GM15510 (cell line): ENCODE measurements around the gene SYNRG.

Experiments used
- POLR2A ChIP-seq: IDR thresholded peaks from 3 replicates; pipeline ENCODE4 v1.6.1; 2011; ENCODE audit warnings: borderline replicate concordance; ENCODE audit not compliant: insufficient read length; ENCODE audit errors: extremely low read depth

SYNRG gene

DNA sequence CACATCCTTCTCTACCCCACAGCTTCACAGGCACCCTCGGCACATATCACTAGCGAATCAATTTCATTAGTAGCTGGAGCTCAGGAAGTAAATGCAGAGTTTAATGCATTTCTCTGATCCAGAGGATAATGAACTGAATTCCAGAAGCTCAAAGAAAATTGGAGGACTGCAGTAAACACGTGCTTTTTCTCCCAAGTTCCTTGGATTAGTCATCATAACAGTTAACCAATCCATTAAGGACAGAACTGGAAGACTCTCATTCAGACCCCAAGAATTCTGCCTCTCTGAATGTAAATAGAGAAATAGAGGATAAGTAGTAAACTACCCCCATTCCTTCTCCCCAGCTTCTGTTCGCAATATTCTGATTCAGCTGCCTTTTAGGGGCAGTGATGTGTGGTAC lies 78.8 kb downstream of the SYNRG start:
- no peak for TF ChIP-seq POLR2A

DNA sequence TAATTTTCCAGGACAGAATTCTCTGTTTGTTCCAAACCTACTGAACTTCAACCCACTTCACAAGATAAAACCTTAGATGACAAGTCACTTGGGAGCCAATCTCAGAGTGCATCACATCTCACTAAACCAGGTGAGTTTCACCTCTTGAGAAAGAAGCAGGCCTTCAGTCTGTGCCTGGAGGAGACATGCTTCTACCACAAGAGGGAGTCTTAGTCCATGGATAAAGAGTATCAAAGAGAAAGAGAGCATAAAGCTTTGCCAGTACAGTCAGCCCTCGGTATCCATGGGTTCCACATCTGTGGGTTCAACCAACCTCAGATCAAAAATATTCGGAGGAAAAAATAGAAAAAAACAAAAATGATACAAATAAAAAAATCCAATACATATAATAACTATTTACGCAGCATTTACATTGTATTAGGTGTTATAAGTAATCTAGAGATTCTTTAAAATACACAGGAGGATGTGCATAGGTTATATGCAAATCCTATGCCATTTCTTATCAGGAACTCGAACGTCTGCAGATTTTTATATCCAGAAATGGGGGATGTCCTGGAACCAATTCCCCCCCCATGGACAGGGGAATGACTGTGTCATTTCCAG lies 81.9 kb downstream of the SYNRG start:
- TF ChIP-seq POLR2A, result no peak

DNA sequence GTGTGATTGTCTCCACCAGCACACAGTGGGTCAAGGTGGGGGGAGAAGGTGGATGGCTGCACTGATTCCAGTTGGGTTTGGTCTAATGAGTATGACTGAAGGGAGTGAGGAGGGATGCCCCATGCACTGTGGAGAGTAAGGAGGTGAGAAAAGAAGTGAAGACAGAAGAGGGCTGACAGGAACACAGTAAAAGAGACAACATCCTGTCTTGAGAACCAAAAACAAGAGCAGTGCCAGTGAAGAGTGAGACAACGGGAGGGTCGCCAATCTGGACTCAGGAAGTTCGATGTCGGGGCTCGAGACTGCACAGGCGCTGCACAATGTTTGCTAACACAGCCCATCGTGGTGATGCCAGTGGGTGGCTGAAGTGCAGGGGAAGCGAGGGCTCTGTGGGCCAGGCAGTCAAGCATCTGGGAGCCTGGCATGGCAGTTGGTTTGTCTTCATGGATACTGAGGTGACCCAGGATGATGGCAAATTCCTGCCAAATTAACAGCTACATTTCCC lies 85.5 kb downstream of the SYNRG start:
- TF ChIP-seq POLR2A, result no peak

DNA sequence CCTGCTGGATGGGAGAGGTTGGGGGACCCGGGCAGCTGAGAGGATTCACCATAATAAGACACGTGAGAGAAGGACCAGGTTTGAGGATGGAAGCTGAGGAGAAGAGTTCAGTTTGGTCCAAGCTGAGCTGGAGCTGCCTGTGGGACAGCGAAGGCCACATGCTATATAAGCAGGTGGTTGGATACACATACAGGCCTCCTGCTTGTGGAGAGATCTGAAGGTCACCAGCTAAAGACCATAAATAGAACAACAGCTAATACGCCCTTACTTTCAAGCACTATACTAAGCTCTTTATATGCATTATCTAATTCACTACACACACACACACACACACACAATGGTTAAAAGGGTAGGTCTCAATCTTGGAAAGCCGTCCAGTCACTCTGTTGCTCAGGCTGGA lies 87.4 kb downstream of the SYNRG start:
- no peak for TF ChIP-seq POLR2A

DNA sequence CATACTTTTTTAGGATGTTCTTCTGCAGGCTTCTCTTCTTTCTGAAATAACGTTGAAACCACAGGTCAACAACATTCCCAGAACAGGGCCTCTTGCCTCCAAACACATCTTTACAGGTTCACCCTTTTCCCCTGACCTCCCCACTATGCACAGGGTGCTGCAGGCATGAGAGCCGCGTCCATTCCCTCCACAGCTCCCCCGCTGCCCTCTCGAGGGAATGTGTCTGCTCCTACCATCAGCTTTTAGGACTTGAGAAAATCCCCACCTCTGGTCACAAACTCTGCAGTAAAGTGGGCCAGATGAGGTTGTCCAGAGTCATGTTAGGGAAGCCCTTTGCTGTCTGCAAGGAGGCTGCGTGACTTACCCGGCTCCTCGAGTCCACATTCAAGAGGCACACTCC lies 89.0 kb downstream of the SYNRG start:
- no peak for TF ChIP-seq POLR2A

DNA sequence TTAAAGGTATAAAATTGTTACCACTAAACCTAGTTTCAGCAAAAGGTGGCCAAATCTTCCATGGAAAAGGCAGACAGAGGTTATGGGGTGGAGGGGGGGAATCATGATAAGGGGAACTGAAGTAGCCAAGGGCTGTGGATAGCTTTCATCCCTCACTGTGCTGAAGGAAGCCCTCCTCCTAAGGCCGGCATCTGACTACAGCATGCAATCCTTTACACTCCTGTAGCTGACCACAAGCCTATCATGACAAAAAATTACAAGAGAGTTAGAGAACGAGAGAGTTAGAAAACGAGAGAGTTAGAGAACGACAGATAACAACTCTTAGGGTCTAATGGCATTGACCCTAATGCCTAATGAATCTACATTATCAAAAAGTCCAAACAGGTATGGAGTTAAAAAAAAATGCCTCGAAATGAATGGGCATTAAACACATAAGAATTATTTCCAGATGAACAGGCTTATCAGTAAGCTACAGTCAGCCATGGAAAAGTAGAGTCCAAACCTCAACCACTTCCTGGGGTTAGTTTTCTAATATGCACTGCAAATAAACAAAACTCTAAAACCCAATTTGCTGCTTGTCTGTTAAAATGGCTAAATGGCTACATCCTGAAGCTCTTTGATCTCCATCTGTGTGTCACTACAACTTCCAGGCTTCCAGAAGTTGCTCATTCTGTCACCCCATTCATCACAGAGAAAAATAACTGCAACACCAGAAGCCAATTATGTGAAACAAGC lies 89.8 kb downstream of the SYNRG start:
- TF ChIP-seq POLR2A, result no peak

DNA sequence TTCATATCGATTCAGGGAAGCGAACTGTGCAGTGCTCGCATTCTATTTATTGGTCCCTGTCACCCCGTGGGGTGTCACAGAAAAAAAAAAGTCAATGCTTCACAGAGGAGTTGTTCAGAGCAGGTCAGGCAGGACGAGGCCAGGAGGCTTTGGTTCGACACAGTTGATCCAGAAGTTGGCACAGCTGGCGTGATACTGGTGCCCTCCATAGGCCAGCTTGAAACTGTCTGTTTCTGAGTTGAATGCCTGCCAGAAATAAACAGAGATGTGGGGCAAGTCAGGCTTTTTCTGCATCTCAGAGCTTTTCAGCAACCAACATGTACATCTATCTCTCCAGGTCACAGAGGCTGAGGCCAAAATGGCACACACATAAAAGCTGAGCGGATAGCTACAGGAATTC lies 90.4 kb downstream of the SYNRG start:
- no peak for TF ChIP-seq POLR2A

DNA sequence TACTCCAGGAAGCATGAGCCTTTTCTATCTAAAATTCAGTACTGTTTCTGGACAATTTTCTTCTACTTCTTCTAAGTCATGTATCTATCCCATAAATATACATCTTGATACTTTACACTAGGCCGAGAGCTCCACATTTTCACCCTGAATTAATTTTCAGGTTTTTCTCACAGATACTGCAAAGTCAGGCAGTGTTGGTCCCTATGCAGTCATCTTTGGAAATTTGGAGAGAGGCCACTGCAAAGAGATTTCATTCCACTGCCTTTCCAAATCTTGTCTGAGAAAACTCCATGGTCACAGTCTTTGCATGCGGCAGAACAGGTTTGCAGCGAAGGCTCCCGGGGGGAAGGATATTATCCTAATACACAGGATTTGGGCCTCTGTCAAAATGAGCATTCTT lies 91.3 kb downstream of the SYNRG start:
- TF ChIP-seq POLR2A, result no peak

DNA sequence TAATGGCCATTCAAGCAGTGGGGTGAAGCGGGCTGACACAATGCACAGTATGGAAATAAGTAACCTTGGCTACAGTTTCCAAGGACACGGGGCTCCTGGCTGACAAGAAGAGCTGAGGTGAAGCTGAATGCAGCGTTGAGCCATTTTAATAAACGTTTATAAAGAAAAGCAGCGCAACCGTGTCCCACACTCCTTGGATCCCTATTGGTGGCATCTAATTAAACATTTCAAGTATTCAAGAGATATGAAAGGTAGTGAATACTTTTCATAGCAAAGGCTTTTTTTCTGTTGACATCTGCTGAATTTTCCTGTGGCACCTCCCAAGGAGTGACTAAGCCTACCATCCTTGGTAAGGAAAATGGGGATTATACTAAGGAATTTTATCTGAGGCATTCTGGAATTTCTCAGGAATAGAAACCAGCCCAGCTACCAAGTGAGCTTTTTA lies 93.1 kb downstream of the SYNRG start:
- no peak for TF ChIP-seq POLR2A

DNA sequence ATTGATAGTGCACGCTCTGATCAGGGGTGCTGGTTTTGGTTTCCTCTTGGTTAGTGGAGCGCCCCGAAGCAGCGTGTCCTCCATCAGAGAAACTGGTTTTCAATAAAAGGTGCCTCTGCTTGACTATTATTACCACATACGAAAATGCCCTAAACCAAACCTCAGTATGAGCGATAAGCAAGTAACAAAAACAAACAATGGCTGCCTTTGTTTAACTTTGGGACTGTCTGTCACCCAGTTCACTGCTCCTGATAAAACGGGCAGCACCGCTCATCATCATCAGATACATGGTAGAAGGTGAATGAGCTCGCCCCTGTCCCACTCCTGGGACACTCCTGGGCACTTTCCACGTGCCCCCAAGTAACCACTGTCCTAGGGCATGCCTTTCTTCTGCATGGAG lies 95.5 kb downstream of the SYNRG start:
- TF ChIP-seq POLR2A, result no peak

DNA sequence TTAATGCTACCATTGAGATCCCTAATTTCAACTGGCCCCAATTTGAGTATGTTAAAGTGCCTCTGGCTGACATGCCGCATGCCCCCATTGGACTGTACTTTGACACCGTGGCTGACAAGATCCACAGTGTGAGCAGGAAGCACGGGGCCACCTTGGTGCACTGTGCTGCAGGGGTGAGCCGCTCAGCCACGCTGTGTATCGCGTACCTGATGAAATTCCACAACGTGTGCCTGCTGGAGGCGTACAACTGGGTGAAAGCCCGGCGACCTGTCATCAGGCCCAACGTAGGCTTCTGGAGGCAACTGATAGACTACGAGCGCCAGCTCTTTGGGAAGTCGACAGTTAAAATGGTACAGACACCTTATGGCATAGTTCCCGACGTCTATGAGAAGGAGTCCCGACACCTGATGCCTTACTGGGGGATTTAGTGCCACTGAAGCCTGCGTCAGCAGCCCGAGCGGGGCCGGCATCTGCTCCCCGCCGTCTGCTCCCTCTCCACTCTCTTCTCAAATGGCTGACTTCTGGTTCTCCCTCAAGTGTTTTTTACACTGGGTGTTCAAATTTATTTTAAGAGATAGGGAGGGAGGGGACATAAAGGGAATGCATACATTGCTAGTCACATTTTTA lies 96.7 kb downstream of the SYNRG start:
- TF ChIP-seq POLR2A, result no peak

DNA sequence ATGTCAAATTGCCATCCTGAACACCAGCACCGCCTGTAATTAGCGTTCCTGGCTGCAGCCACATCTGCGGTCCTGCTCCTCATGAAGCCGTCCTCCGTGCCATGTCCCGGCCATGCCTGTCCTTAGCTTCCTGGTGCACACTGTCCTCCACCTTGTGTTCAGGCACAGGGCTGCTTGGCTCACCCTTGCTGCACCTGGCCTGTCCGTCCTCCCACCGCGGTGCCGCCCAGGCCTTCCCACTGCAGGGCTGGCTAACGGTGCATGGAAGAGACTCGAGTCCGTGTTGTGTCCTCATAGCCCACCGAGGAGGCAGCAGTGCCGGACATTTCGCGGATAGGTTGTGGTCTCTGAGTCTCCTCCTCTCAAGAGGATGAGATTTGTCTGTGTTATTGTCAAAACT lies 99.2 kb downstream of the SYNRG start:
- TF ChIP-seq POLR2A, result no peak

DNA sequence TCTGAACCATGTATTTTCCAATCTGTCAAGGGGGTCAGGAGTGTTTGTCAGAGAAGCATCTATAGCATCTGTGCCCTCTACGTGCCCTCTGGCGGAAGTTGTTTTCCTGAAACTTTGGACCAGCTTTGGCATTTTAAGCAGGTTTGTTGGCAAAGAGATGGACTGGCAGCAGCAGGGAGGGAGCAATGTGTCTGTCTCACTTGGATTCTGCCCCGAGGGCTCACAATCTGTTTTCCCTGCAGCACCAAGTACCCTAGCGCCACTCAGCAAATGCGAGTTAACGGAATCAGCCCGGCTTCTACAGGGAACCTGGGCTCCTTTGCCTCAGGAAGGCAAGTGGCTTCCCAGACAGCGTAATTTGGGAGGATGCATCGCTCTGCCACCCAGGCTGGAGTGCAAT lies 102.1 kb downstream of the SYNRG start:
- no peak for TF ChIP-seq POLR2A

DNA sequence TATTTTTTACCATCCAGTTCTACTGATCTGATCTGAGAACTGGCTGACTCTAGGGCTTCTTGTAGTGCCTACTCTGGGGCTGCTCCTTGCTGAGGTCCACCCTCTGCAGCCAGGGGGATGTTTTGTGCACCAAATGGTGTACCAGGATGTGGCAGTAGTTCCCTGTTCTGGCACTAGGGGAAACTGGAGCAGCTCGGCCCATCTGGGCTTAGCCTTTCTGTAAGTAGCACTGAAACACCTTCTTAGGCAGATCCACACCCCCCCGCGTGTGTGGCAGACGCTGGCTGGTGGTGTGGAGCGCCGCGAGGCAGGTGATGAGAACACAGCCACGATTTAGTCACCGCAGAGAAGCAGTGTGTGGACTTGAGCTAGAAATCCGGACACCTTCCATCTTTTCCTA lies 102.5 kb downstream of the SYNRG start:
- TF ChIP-seq POLR2A, result no peak

DNA sequence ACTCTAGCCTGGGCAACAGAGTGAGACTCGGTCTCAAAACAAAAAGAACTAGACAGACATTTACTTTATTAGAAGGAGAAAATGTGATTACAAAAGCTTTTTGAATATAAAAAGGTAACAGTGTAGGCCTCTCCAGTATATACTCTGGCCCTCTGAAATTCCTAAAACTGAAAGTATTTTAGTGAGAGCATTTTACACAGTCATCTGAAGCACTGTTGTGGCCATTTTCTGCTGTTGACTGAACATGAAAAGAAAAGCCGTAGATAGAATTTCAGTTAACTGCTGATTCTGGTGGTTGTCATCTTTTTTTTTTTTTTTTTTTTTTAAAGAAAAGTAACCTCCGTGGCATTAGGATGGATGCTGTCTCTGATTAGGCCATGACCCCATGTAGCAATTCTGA lies 103.9 kb downstream of the SYNRG start:
- no peak for TF ChIP-seq POLR2A

DNA sequence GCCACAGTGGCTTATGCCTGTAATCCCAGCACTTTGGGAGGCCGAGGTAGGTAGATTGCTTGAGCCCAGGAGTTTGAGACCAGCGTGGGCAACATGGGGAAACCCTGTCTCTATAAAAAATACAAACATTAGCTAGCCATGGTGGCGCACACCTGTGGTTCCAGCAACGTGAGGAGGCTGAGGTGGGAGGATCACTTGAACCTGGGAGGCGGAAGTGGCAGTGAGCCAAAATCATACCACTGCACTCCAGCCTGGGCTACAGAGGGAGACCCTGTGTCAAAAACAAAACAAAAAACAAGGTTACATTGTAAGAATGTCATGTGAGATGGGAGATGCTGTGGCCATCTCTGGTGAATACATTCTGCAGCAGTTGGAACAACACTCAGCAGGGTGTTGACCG lies 106.1 kb downstream of the SYNRG start:
- TF ChIP-seq POLR2A, result no peak
